T-cell (primary cell): Measurements from ENCODE around the gene DDX11. TPM values are rescaled to one million over a fixed set of nuclear protein-coding genes. Genes with fewer than 3 reads are reported as not detected.
"Not testable (repeated sequence)": the region's sequence is repeated elsewhere in the genome, so short reads cannot be mapped to it uniquely, and the experiment has no call there.

Source experiments
- ATAC-seq, 4 experiments: fragments of 200-7000 bp in 3 of 4; fragments of 150-1000 bp in 1 of 4; cut with Tn5 transposase; replicated peaks in 1 of 4; 1 replicate in 3 of 4; 2 replicates in 1 of 4; pipeline ENCODE4 v1.10.0; 2021; ENCODE audit warnings: moderate library complexity in 3 of 4, mild to moderate bottlenecking in 2 of 4, moderate number of reproducible peaks in 1 of 4
- CTCF ChIA-PET, 2 donors: fragments of 300-600 bp; sonication (Branson Sonifier 250); formaldehyde crosslinking; loops; one replicate each; lab custom pipeline; 2022; ENCODE audit warnings: antibody characterized with exemption in 2 of 2; lab: Charles Lee
- POLR2A ChIA-PET, 2 donors: fragments of 300-600 bp; sonication (Branson Sonifier 250); formaldehyde crosslinking; loops; one replicate each; lab custom pipeline; 2022; ENCODE audit warnings: antibody characterized with exemption in 2 of 2; lab: Charles Lee
- DNase-seq, 35 experiments: peaks; one replicate each; pipeline versions ENCODE4 v3.0.0 to v3.0.0-alpha.2; 2013 to 2023
- H3K27ac ChIP-seq: one replicate; pipeline ENCODE4 v1.5.1; 2013; ENCODE audit warnings: low read length
- H3K27me3 ChIP-seq, 2 experiments: replicated peaks in 1 of 2; 1 replicate in 1 of 2; 2 replicates in 1 of 2; pipeline versions ENCODE4 v1.6.1 to v1.7.0; 2013; ENCODE audit warnings: low read length in 1 of 2, mixed read lengths in 1 of 2; ENCODE audit not compliant: control insufficient read depth in 2 of 2, insufficient read depth in 2 of 2; ENCODE audit errors: extremely low read depth in 1 of 2
- H3K36me3 ChIP-seq, 2 donors: 1 replicate in 1 of 2; 2 replicates in 1 of 2; pipeline versions ENCODE4 v1.6.1 to v1.7.0; 2013; ENCODE audit warnings: low read length in 1 of 2; ENCODE audit not compliant: control insufficient read depth in 2 of 2, insufficient read depth in 1 of 2; ENCODE audit errors: extremely low read depth in 1 of 2
- H3K4me1 ChIP-seq, 2 experiments: 1 replicate in 1 of 2; 2 replicates in 1 of 2; pipeline versions ENCODE4 v1.6.1 to v1.7.0; 2013; ENCODE audit warnings: low read length in 2 of 2, mixed read lengths in 1 of 2; ENCODE audit not compliant: insufficient read depth in 2 of 2, control insufficient read depth in 1 of 2; ENCODE audit errors: extremely low read depth in 1 of 2
- H3K4me3 ChIP-seq, 2 donors: 1 replicate in 1 of 2; 2 replicates in 1 of 2; pipeline versions ENCODE4 v1.5.1 to v1.7.0; 2013; ENCODE audit warnings: mild to moderate bottlenecking in 2 of 2, low read length in 1 of 2, moderate library complexity in 1 of 2; ENCODE audit not compliant: control insufficient read depth in 1 of 2; ENCODE audit errors: extremely low read depth in 1 of 2
- H3K9me3 ChIP-seq: 2 replicates; pipeline ENCODE4 v1.7.0; 2013
- H3K27ac Mint-ChIP-seq, 2 donors: one replicate each; pipeline ENCODE4 v1.8.0; 2020 to 2021; ENCODE audit warnings: mild to moderate bottlenecking in 2 of 2, mixed read lengths in 2 of 2
- H3K27me3 Mint-ChIP-seq, 2 donors: one replicate each; pipeline ENCODE4 v1.8.0; 2021 to 2022; ENCODE audit warnings: mixed read lengths in 2 of 2
- H3K36me3 Mint-ChIP-seq: one replicate; pipeline ENCODE4 v1.8.0; 2021; ENCODE audit warnings: mixed read lengths
- H3K4me1 Mint-ChIP-seq, 3 donors: one replicate each; pipeline ENCODE4 v1.8.0; 2020 to 2022; ENCODE audit warnings: mixed read lengths in 3 of 3, mild to moderate bottlenecking in 1 of 3
- H3K4me3 Mint-ChIP-seq, 3 donors: one replicate each; pipeline ENCODE4 v1.8.0; 2020 to 2022; ENCODE audit warnings: mild to moderate bottlenecking in 3 of 3, mixed read lengths in 3 of 3, moderate library complexity in 3 of 3
- H3K9me3 Mint-ChIP-seq, 3 donors: one replicate each; pipeline ENCODE4 v1.8.0; 2020 to 2022; ENCODE audit warnings: mixed read lengths in 3 of 3
- WGBS: methylation state at CpG from one replicate; pipeline ENCODE4 v1.1.5; 2013; ENCODE audit warnings: missing lambda C conversion rate; ENCODE audit not compliant: insufficient coverage; 5-methylcytosine and 5-hydroxymethylcytosine counted together
- total RNA-seq, 35 experiments: library from RNA in 6 of 35; stranded (reverse) in 6 of 35; fragments of 120-200 nt in 1 of 35; gene quantifications; one replicate each; pipeline versions ENCODE4 v1.2.1 to v1.2.4 and lab custom pipeline; 2013 to 2026

Gene DDX11
- total RNA-seq, 5 donors from 2014 or later (not counting 1 experiment from before 2014, with no cell fraction given) = 80.9 to 123 (median 108) TPM

GRCh38 chr12:31052666-31053439 lies 20.8 kb upstream of the DDX11 start:
- H3K36me3 ChIP-seq, H3K27ac ChIP-seq, DNase-seq, H3K27me3 ChIP-seq, ATAC-seq, H3K27ac Mint-ChIP-seq, H3K4me1 ChIP-seq, H3K4me1 Mint-ChIP-seq, H3K4me3 ChIP-seq, H3K36me3 Mint-ChIP-seq, H3K9me3 Mint-ChIP-seq, H3K27me3 Mint-ChIP-seq, POLR2A ChIA-PET, H3K4me3 Mint-ChIP-seq, CTCF ChIA-PET, H3K9me3 ChIP-seq: not testable (repeated sequence)
- 78% methylated on average over 3 of the region's 7 CpGs for WGBS

- H3K27ac ChIP-seq, H3K4me1 ChIP-seq, ATAC-seq, H3K4me3 Mint-ChIP-seq, H3K27me3 ChIP-seq, CTCF ChIA-PET, H3K4me3 ChIP-seq, H3K9me3 Mint-ChIP-seq, H3K9me3 ChIP-seq, H3K36me3 ChIP-seq, H3K27ac Mint-ChIP-seq, DNase-seq, H3K4me1 Mint-ChIP-seq, POLR2A ChIA-PET, H3K27me3 Mint-ChIP-seq, H3K36me3 Mint-ChIP-seq: not testable (repeated sequence)
- no CpG with 5 or more reads among the region's 1 CpG for WGBS
Measured at GRCh38 chr12:31053944-31054343, 19.7 kb upstream of the DDX11 start.

DNA sequence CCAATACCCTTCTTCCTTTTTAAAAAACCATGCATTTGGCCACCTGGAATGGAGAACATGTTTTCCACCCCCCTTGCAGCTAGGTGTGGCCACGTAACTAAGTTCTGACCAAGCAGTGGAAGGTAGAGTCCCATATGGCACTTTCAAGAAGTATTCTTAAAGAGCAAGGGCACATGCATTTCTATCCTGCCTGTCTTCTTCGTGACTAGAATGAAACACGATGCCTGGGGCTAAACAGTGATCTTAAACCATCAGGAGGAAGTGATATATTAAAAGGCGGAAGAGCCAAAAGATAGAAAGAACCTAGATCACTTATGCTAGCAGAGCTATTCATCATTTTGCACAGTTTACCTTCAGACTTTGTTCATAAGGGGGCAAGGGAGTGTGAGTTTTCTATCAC lies 16.0 kb upstream of the DDX11 start:
- H3K27me3 Mint-ChIP-seq = peaks cover 0 to 3% of the 10 kb centered on the region in 2 donors
- H3K4me3 ChIP-seq = no peak overlapping the region
- no peak for ATAC-seq
- no peak overlapping the region for H3K4me3 Mint-ChIP-seq
- no peaks in the 10 kb centered on the region for H3K9me3 ChIP-seq
- H3K4me1 ChIP-seq = no peaks in the 10 kb centered on the region
- no peaks in the 10 kb centered on the region for H3K9me3 Mint-ChIP-seq
- H3K27ac Mint-ChIP-seq = no peak overlapping the region
- ChIA-PET CTCF (no interaction called here), POLR2A (no interaction called here)
- no peaks in the 10 kb centered on the region for H3K36me3 ChIP-seq
- H3K36me3 Mint-ChIP-seq = no peaks in the 10 kb centered on the region
- WGBS = 86% methylated on average over 1 of the region's 4 CpGs
- no peak for DNase-seq
- H3K27me3 ChIP-seq = no peaks in the 10 kb centered on the region
- no peak overlapping the region for H3K27ac ChIP-seq
- no peaks in the 10 kb centered on the region for H3K4me1 Mint-ChIP-seq

- H3K9me3 Mint-ChIP-seq, H3K4me1 Mint-ChIP-seq, H3K36me3 Mint-ChIP-seq, H3K4me3 ChIP-seq, POLR2A ChIA-PET, H3K36me3 ChIP-seq, H3K27ac Mint-ChIP-seq, H3K27me3 ChIP-seq, H3K4me3 Mint-ChIP-seq, CTCF ChIA-PET, DNase-seq, H3K27me3 Mint-ChIP-seq, H3K9me3 ChIP-seq, ATAC-seq, H3K4me1 ChIP-seq, H3K27ac ChIP-seq: not testable (repeated sequence)
- WGBS = no CpG with 5 or more reads among the region's 3 CpGs
Measured at GRCh38 chr12:31066196-31066595, 7.5 kb upstream of the DDX11 start.

GRCh38 chr12:31067656-31068055 lies 6.0 kb upstream of the DDX11 start:
- H3K36me3 Mint-ChIP-seq, H3K27me3 ChIP-seq, H3K4me1 ChIP-seq, H3K9me3 ChIP-seq, H3K4me1 Mint-ChIP-seq, H3K27me3 Mint-ChIP-seq, H3K9me3 Mint-ChIP-seq, H3K27ac Mint-ChIP-seq, CTCF ChIA-PET, DNase-seq, H3K36me3 ChIP-seq, POLR2A ChIA-PET, ATAC-seq, H3K4me3 Mint-ChIP-seq, H3K27ac ChIP-seq, H3K4me3 ChIP-seq: not testable (repeated sequence)
- WGBS = no CpG with 5 or more reads among the region's 2 CpGs

GRCh38 chr12:31070971-31071740 lies 2.5 kb upstream of the DDX11 start:
- POLR2A ChIA-PET, H3K36me3 ChIP-seq, DNase-seq, H3K9me3 Mint-ChIP-seq, H3K36me3 Mint-ChIP-seq, H3K4me3 Mint-ChIP-seq, H3K9me3 ChIP-seq, H3K4me3 ChIP-seq, H3K27me3 Mint-ChIP-seq, ATAC-seq, H3K27me3 ChIP-seq, H3K27ac Mint-ChIP-seq, H3K27ac ChIP-seq: not testable (repeated sequence)
- CTCF ChIA-PET = interaction anchor here in 1 of 2 donors (0.6 kb wide), 1 partner anchor 226 kb away, joined by 6 read pairs; no protein-coding TSS in a partner anchor
- H3K4me1 Mint-ChIP-seq = peaks cover 20 to 30% (median 28%) of the 10 kb centered on the region in 3 donors
- no CpG with 5 or more reads among the region's 53 CpGs for WGBS
- peaks cover 4 to 14% of the 10 kb centered on the region in 2 experiments for H3K4me1 ChIP-seq
